Right lobe of liver (tissue), 4 donors: Measurements from ENCODE around the gene ELOVL6.

Source experiments
- CTCF ChIP-seq, 4 donors: fragments of 200-600 bp in 3 of 4; fragments of 450-650 bp in 1 of 4; IDR thresholded peaks; one replicate each; pipeline versions ENCODE4 v1.5.1 to v1.8.0; 2016 to 2022; ENCODE audit warnings: antibody characterized with exemption in 4 of 4, mild to moderate bottlenecking in 2 of 4
- POLR2A ChIP-seq: fragments of 450-650 bp; IDR thresholded peaks from one replicate; pipeline ENCODE4 v1.6.1; 2017; ENCODE audit warnings: antibody characterized with exemption, mild to moderate bottlenecking
- donor health status: DM: no; HTN: no; CAD: no.
- donor health status: DM: no; HTN: no; CAD: no.
- donor health status: DM: no; HTN: yes; CAD: no.

GRCh38 chr4:110245577-110245976, 47.2 kb upstream of the ELOVL6 start:
- TF ChIP-seq CTCF (IDR thresholded peaks at IDR 0.05), result no peak
- no peak for TF ChIP-seq POLR2A
